Erythroblast (primary cell): ENCODE data around the gene PAXIP1.

Source experiments
- DNase-seq, 2 experiments: peaks; one replicate each; lab custom pipeline; 2025; lab: John Stamatoyannopoulos, UW
- GATA1 ChIP-seq: IDR thresholded peaks from 2 replicates; pipeline ENCODE4 v1.6.1; 2011; ENCODE audit warnings: low read depth, mild to moderate bottlenecking, control low read depth, low read length, moderate library complexity
- POLR2A ChIP-seq: IDR thresholded peaks from 2 replicates; pipeline ENCODE4 v1.6.1; 2011; ENCODE audit warnings: mild to moderate bottlenecking, low read length

Gene PAXIP1

GRCh38 chr7:154916856-154917807 lies 85.8 kb downstream of the PAXIP1 start:
- TF ChIP-seq GATA1 (no peak), POLR2A (no peak)
- DNase-seq = no peak

- DNase-seq = no peak
- TF ChIP-seq POLR2A (no peak), GATA1 (no peak)
Measured at GRCh38 chr7:154916381-154916780, 86.5 kb downstream of the PAXIP1 start.

GRCh38 chr7:154915600-154915999 lies 87.3 kb downstream of the PAXIP1 start:
- DNase-seq = no peak
- no peak for TF ChIP-seq POLR2A
- TF ChIP-seq GATA1 = no peak

DNA sequence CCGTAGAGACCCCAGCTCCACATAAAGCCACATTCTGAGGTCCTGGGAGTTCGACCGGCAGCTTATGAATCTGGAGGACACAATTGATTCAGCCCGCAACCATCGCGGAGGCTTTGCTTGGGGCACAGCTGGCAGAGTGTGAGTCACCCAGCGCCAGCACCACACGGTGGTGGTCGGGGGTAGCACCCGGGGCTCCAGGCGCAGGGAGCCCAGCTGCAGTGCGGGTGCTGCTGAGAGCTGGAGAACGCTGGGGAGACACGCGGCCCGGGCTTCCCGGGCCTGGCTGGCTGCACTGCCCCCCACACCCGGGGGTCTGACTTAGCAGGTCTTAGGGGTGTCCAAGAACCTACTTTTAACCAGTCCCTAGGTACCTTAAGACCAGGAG lies 87.9 kb downstream of the PAXIP1 start:
- no peak for TF ChIP-seq POLR2A
- no peak for TF ChIP-seq GATA1
- no peak for DNase-seq

GRCh38 chr7:154914308-154914995 lies 88.5 kb downstream of the PAXIP1 start:
- TF ChIP-seq POLR2A (no peak), GATA1 (no peak)
- no peak for DNase-seq

DNA sequence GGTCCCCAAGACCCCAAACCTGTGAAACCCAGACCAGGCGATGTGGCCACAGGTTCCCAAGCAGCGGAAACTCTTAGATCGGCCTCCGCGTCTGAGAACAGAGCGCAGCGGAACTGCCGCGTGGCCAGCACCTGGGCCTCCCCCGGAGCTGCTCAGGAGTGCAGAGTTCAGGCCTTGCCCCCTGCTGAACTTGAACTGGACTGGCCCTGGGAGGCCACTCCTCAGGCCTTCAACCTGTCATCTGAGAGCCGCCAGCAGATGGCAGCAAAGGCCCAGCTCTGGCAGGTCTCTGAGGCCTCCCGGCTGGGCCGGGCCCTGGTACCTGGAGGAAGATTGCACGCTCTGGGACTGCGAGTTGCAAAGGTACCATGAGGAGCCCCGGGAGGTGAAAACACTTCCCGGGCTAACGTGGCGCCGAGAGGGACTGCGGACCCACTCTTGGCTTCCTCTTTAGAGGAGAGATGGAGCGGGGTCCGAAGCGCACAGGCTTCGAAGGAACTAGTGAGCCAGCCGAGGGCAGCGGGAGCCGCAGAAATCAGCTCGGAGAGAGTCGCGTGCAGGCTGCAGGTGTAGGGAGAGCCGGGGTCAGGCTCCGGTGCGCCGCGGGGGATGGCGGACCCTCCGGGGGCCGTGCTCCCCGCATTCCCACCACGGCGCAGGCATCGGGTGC lies 89.2 kb downstream of the PAXIP1 start:
- DNase-seq = peak; percentile 73 to 82
- TF ChIP-seq POLR2A = no peak
- TF ChIP-seq GATA1 = no peak

- no peak for DNase-seq
- TF ChIP-seq POLR2A = no peak
- TF ChIP-seq GATA1 = no peak
Measured at GRCh38 chr7:154912871-154913637, 89.9 kb downstream of the PAXIP1 start.

DNA sequence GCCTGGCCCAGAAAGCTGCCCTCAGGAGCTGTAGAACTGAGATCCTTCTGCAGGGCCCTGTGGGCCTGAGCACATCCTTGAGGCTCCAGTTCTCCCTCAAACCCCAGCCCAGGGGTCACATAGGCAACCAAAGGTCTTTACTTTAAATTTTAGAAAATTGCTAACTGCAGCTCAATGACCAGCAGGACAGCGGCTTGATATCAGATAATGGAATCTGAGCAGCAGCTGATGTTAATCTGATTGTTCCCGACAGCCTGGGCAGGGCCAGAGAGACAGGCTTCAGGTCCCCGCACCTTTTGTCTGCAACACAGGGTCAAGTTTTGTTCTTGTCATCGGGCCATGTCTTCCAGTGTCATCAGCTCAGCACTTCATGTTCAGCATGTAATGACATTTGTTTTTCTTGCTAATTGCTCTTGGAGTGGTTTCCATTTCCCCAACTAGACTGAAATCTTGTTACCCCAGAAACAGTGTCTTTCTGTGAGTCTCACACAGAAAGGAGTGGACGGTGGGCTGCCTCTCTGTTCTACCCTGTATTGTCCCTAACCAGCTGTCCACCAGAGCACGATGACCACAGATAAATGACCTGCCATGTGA lies 91.0 kb downstream of the PAXIP1 start:
- TF ChIP-seq POLR2A (no peak), GATA1 (no peak)
- DNase-seq = no peak

DNA sequence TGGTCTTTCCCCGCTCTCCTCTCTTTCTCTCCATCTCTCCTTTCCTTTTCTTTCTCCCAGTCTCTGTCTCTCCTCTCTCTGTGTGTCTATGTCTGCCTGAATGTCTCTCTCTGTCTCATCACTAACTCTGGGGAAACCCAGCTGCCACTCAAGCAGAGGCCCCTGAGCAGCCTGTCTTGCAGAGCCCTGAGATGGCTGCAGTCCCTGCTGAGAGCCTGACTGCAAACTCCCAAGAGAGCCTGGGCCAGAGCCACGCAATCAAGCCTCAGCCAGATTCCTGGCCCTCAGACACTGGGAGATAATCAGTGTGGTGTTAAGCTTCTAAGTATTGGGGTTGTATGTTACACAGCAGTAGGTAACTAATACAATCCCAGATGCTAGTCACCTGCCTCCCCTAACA lies 91.5 kb downstream of the PAXIP1 start:
- TF ChIP-seq POLR2A (no peak), GATA1 (no peak)
- DNase-seq = no peak

- DNase-seq = no peak
- TF ChIP-seq POLR2A = no peak
- TF ChIP-seq GATA1 = no peak
Measured at GRCh38 chr7:154910977-154911376, 91.9 kb downstream of the PAXIP1 start.

- TF ChIP-seq POLR2A (no peak), GATA1 (no peak)
- DNase-seq = peak; percentile 13 to 64
Measured at GRCh38 chr7:154910125-154910524, 92.8 kb downstream of the PAXIP1 start.

DNA sequence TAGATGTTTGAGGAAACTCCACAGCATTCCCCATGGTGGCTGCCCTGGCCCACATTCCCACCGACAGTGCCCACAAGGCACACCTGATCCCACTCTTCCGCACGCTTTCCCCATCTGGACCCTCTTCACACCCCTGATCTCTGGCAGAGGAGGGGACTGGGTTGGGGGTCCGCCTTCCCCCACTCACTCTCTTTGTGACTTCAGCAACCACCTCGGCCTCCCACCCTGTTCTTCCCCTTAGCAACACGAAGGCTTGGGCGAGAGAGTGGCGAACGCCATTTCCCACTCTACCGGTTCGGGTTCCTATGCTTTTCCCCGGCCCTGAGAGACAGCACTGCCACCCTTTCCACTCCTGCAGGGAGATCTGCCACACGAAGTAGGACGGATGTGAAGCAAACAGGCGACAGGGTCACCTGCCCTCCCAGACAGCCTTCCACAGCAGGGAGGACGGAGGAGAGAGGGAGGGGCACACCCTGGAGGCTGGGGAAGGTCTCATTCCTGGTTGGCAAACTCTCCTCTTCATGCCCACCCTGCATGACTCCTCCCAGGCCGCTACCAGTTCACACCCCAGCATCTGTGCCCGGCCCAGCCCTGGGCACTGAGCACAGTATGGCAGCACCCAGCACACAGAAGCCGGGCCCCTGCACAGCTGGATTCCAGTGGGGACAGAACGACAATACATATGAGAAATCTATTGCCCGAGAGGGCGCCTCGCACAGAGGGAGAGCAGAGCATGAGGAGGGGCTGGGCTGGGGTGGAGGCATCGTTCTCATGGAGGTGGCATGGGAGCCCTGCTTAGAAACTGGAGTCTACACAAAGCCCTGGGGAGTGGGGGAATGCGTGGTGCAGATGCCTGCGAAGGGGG lies 93.5 kb downstream of the PAXIP1 start:
- TF ChIP-seq GATA1 (no peak), POLR2A (no peak)
- DNase-seq = no peak
